HG03280 (cell line): ENCODE results near the gene UNC93B1.

Source experiments
- ATAC-seq: cut with Tn5 transposase; IDR thresholded peaks from one replicate; pipeline ENCODE4 v1.9.1; 2021; ENCODE audit warnings: mild to moderate bottlenecking, moderate library complexity; ENCODE audit not compliant: unreplicated experiment

Gene UNC93B1

GRCh38 chr11:68040101-68040956, 36.4 kb upstream of the UNC93B1 start:
- ATAC-seq: peak; percentile 43

- no peak for ATAC-seq
These were observed 35.7 kb upstream of the UNC93B1 start for GRCh38 chr11:68039526-68040086.

- peak; percentile 49 for ATAC-seq
These were observed 35.0 kb upstream of the UNC93B1 start, which contains the start of gene TCIRG1 for GRCh38 chr11:68038718-68039525. Gene TCIRG1 (plus strand): TSS chr11:68039025. CDS start chr11:68041272, 2,247 bp downstream.

- no peak for ATAC-seq
These were observed 34.4 kb upstream of the UNC93B1 start for GRCh38 chr11:68038226-68038717.

- ATAC-seq: no peak
These were observed 33.7 kb upstream of the UNC93B1 start for GRCh38 chr11:68037411-68038225.

- ATAC-seq: no peak
These were observed 32.9 kb upstream of the UNC93B1 start for GRCh38 chr11:68036717-68037239.

GRCh38 chr11:68036141-68036716, 32.3 kb upstream of the UNC93B1 start:
- no peak for ATAC-seq

- ATAC-seq: no peak
These were observed 31.5 kb upstream of the UNC93B1 start for GRCh38 chr11:68035266-68035876.

- ATAC-seq: no peak
These were observed 29.8 kb upstream of the UNC93B1 start for GRCh38 chr11:68033708-68034045.

- ATAC-seq: no peak
These were observed 29.3 kb upstream of the UNC93B1 start for GRCh38 chr11:68032997-68033707.

- no peak for ATAC-seq
These were observed 28.1 kb upstream of the UNC93B1 start for GRCh38 chr11:68032003-68032402.

GRCh38 chr11:68031144-68031464, 27.2 kb upstream of the UNC93B1 start:
- no peak for ATAC-seq

GRCh38 chr11:68030318-68031143, 26.6 kb upstream of the UNC93B1 start, which contains the start of gene NDUFS8:
Gene NDUFS8 (plus strand): TSS chr11:68030681. CDS start chr11:68032152, 1,471 bp downstream.
- peak; percentile 97 for ATAC-seq

- ATAC-seq: no peak
These were observed 25.1 kb upstream of the UNC93B1 start for GRCh38 chr11:68028802-68029545.

- no peak for ATAC-seq
These were observed 23.8 kb upstream of the UNC93B1 start for GRCh38 chr11:68027667-68028066.

- no peak for ATAC-seq
These were observed 22.7 kb upstream of the UNC93B1 start for GRCh38 chr11:68026391-68027105.

- ATAC-seq: no peak
These were observed 21.1 kb upstream of the UNC93B1 start for GRCh38 chr11:68025047-68025446.
